PFSK-1 (cell line): Measurements from ENCODE around the gene HSPA12A. TPM values are rescaled to one million over a fixed set of nuclear protein-coding genes. Genes with fewer than 3 reads are reported as not detected.

Experiments used
- FOXP2 ChIP-seq: optimal IDR thresholded peaks from 2 replicates; pipeline ENCODE3; 2011; ENCODE audit warnings: borderline replicate concordance, control low read depth, inconsistent platforms; ENCODE audit not compliant: insufficient read depth; ENCODE audit errors: extremely low read length, extremely low read depth
- POLR2AphosphoS5 ChIP-seq: IDR thresholded peaks from 2 replicates; pipeline ENCODE4 v1.6.1; 2012; ENCODE audit warnings: low read depth, mild to moderate bottlenecking, control low read depth, low read length, moderate library complexity
- REST ChIP-seq, 2 experiments: IDR thresholded peaks; 2 replicates each; pipeline versions ENCODE4 v1.6.1 to v1.8.0; 2011 to 2012; ENCODE audit warnings: low read depth in 2 of 2, low read length in 2 of 2, control low read depth in 1 of 2, inconsistent platforms in 1 of 2, mild to moderate bottlenecking in 1 of 2, moderate library complexity in 1 of 2; ENCODE audit not compliant: insufficient read depth in 1 of 2
- SIN3A ChIP-seq: IDR thresholded peaks from 2 replicates; pipeline ENCODE4 v1.6.1; 2012; ENCODE audit warnings: mild to moderate bottlenecking, low read length, moderate library complexity, borderline replicate concordance; ENCODE audit not compliant: insufficient read depth
- TAF1 ChIP-seq: IDR thresholded peaks from 2 replicates; pipeline ENCODE4 v1.6.1; 2012; ENCODE audit warnings: low read length, control low read depth, borderline replicate concordance; ENCODE audit not compliant: insufficient read depth
- polyA plus RNA-seq: library from polyadenylated mRNA; unstranded; fragments of >200 nt; gene quantifications from one replicate; pipeline ENCODE4 v1.2.1, GENCODE V29; 2012; ENCODE audit warnings: low read depth, missing spikeins; ENCODE audit not compliant: insufficient read length

HSPA12A gene
- 0.24 TPM for polyA plus RNA-seq

GRCh38 chr10:116742367-116743265, at the start of gene HSPA12A:
Gene HSPA12A, minus strand, starts transcription at chr10:116742566. Its CDS starts 97 bp downstream, at chr10:116742469.
- TF ChIP-seq TAF1 (no peak), POLR2AphosphoS5 (no peak), REST (IDR thresholded peaks at IDR 0.05; ENCODE audit: insufficient read depth in 1 of 2, low read depth in 2 of 2, low read length in 2 of 2) (no peak), SIN3A (no peak), FOXP2 (no peak)

- TF ChIP-seq SIN3A (no peak), REST (IDR thresholded peaks at IDR 0.05; ENCODE audit: insufficient read depth in 1 of 2, low read depth in 2 of 2, low read length in 2 of 2) (no peak), POLR2AphosphoS5 (no peak), TAF1 (no peak), FOXP2 (no peak)
Observed at GRCh38 chr10:116791241-116791640, 48.9 kb upstream of the HSPA12A start.

GRCh38 chr10:116787893-116788665, 45.7 kb upstream of the HSPA12A start:
- TF ChIP-seq SIN3A, result no peak
- no peak for TF ChIP-seq POLR2AphosphoS5
- TF ChIP-seq REST (IDR thresholded peaks at IDR 0.05; ENCODE audit: insufficient read depth in 1 of 2, low read depth in 2 of 2, low read length in 2 of 2), result no peak
- no peak for TF ChIP-seq TAF1
- no peak for TF ChIP-seq FOXP2

GRCh38 chr10:116787053-116787659, 44.8 kb upstream of the HSPA12A start:
- TF ChIP-seq FOXP2 (no peak), SIN3A (no peak), POLR2AphosphoS5 (no peak), TAF1 (no peak), REST (IDR thresholded peaks at IDR 0.05; ENCODE audit: insufficient read depth in 1 of 2, low read depth in 2 of 2, low read length in 2 of 2) (no peak)
